IMR-90 (cell line): ENCODE data around the gene WNT6. TPM values are rescaled to one million over a fixed set of nuclear protein-coding genes. Genes with fewer than 3 reads are reported as not detected.

ENCODE experiments used
- ATAC-seq: fragments of 200-7000 bp; cut with Tn5 transposase; 2 replicates; pipeline ENCODE4 v1.9.1; 2020; ENCODE audit warnings: low read depth, mild to moderate bottlenecking, moderate library complexity
- BruUV-seq: library from RNA; stranded (reverse); fragments of 400-500 nt; replicated peaks from 2 replicates; lab custom pipeline; 2021; lab: Mats Ljungman, UMichigan
- CTCF ChIA-PET: fragments of 300-600 bp; formaldehyde crosslinking; extraction: SDS; loops from one replicate; lab custom pipeline; 2021; ENCODE audit warnings: antibody characterized with exemption; lab: Yijun Ruan, JAX
- POLR2A ChIA-PET: fragments of 300-600 bp; sonication (Branson Sonifier 250); formaldehyde crosslinking; loops from one replicate; lab custom pipeline; 2022; ENCODE audit warnings: antibody characterized with exemption; ENCODE audit not compliant: unreplicated experiment; lab: Charles Lee
- DNase-seq: peaks from one replicate; pipeline ENCODE4 v3.0.0; 2013
- H2AFZ ChIP-seq: replicated peaks from 2 replicates; pipeline ENCODE3; 2013; ENCODE audit warnings: low read length, mild to moderate bottlenecking; ENCODE audit not compliant: poor library complexity
- H2AK5ac ChIP-seq: 2 replicates; pipeline ENCODE4 v1.6.1; 2013; ENCODE audit warnings: low read depth, low read length, inconsistent platforms
- H2AK9ac ChIP-seq: replicated peaks from 2 replicates; pipeline ENCODE3; 2013; ENCODE audit warnings: mild to moderate bottlenecking, low read depth, low read length, moderate library complexity; ENCODE audit not compliant: poor library complexity
- H2BK120ac ChIP-seq: 2 replicates; pipeline ENCODE4 v1.6.1; 2013; ENCODE audit warnings: low read depth, low read length, inconsistent platforms
- H2BK15ac ChIP-seq: 3 replicates; pipeline ENCODE4 v1.6.1; 2013; ENCODE audit warnings: low read depth, low read length, inconsistent platforms
- H2BK20ac ChIP-seq: 2 replicates; pipeline ENCODE4 v1.6.1; 2013; ENCODE audit warnings: low read depth, mild to moderate bottlenecking, inconsistent platforms, low read length, moderate library complexity
- H2BK5ac ChIP-seq: 2 replicates; pipeline ENCODE4 v1.6.1; 2013; ENCODE audit warnings: mild to moderate bottlenecking, low read depth, low read length, inconsistent platforms; ENCODE audit not compliant: poor library complexity, severe bottlenecking
- H3K14ac ChIP-seq: replicated peaks from 2 replicates; pipeline ENCODE4 v1.6.1; 2013; ENCODE audit warnings: low read depth, low read length, inconsistent platforms
- H3K18ac ChIP-seq: 2 replicates; pipeline ENCODE4 v1.6.1; 2013; ENCODE audit warnings: low read depth, low read length, control low read depth
- H3K23ac ChIP-seq: 2 replicates; pipeline ENCODE4 v1.6.1; 2013; ENCODE audit warnings: low read depth, low read length, inconsistent platforms
- H3K27ac ChIP-seq: 2 replicates; pipeline ENCODE4 v1.5.1; 2013; ENCODE audit warnings: mild to moderate bottlenecking, control low read depth, low read length; ENCODE audit not compliant: insufficient read depth
- H3K27me3 ChIP-seq: 2 replicates; pipeline ENCODE4 v1.6.1; 2013; ENCODE audit warnings: low read length; ENCODE audit not compliant: control insufficient read depth, insufficient read depth
- H3K36me3 ChIP-seq: 2 replicates; pipeline ENCODE4 v1.6.1; 2013; ENCODE audit warnings: low read length, mixed read lengths; ENCODE audit not compliant: control insufficient read depth, insufficient read depth
- H3K4ac ChIP-seq: 2 replicates; pipeline ENCODE4 v1.6.1; 2013; ENCODE audit warnings: low read depth, low read length, inconsistent platforms
- H3K4me1 ChIP-seq: 2 replicates; pipeline ENCODE4 v1.6.1; 2013; ENCODE audit warnings: low read length, mixed read lengths; ENCODE audit not compliant: control insufficient read depth, insufficient read depth
- H3K4me2 ChIP-seq: 2 replicates; pipeline ENCODE4 v1.6.1; 2013; ENCODE audit warnings: low read depth, mild to moderate bottlenecking, control low read depth, low read length, moderate library complexity
- H3K4me3 ChIP-seq: 2 replicates; pipeline ENCODE4 v1.5.1; 2013; ENCODE audit warnings: low read depth, mild to moderate bottlenecking, control low read depth, low read length, moderate library complexity; ENCODE audit not compliant: insufficient read depth
- H3K56ac ChIP-seq: 2 replicates; pipeline ENCODE4 v1.6.1; 2013; ENCODE audit warnings: low read length, inconsistent platforms; ENCODE audit not compliant: insufficient read depth; ENCODE audit errors: extremely low read depth
- H3K79me1 ChIP-seq, 2 experiments: 2 replicates each; pipeline ENCODE4 v1.6.1; 2013; ENCODE audit warnings: low read length in 2 of 2, inconsistent platforms in 1 of 2, low read depth in 1 of 2
- H3K9ac ChIP-seq: 2 replicates; pipeline ENCODE4 v1.6.1; 2013; ENCODE audit warnings: low read depth, low read length, control low read depth
- H3K9me1 ChIP-seq: 2 replicates; pipeline ENCODE4 v1.6.1; 2013; ENCODE audit warnings: low read length, inconsistent platforms; ENCODE audit not compliant: insufficient read depth
- H3K9me3 ChIP-seq: 2 replicates; pipeline ENCODE4 v1.6.1; 2013; ENCODE audit warnings: low read length; ENCODE audit not compliant: control insufficient read depth, insufficient read depth
- H4K20me1 ChIP-seq: 2 replicates; pipeline ENCODE4 v1.6.1; 2013; ENCODE audit warnings: low read length, inconsistent platforms; ENCODE audit not compliant: insufficient read depth
- H4K5ac ChIP-seq: 2 replicates; pipeline ENCODE4 v1.6.1; 2013; ENCODE audit warnings: mild to moderate bottlenecking, low read depth, low read length, control low read depth
- H4K8ac ChIP-seq, 2 experiments: 2 replicates each; pipeline ENCODE4 v1.6.1; 2013; ENCODE audit warnings: low read depth in 2 of 2, low read length in 2 of 2, control low read depth in 1 of 2, inconsistent platforms in 1 of 2
- H4K91ac ChIP-seq: 2 replicates; pipeline ENCODE4 v1.6.1; 2013; ENCODE audit warnings: low read depth, low read length, inconsistent platforms; ENCODE audit not compliant: insufficient read depth
- RAD21 ChIP-seq: IDR thresholded peaks from 2 replicates; pipeline ENCODE4 v1.6.1; 2012; ENCODE audit warnings: low read length, improper control_type of control experiment
- SMC3 ChIP-seq: fragments of 150-350 bp; IDR thresholded peaks from 2 replicates; pipeline ENCODE4 v1.6.1; 2016; ENCODE audit warnings: low read depth, mild to moderate bottlenecking, antibody characterized with exemption, low read length, moderate library complexity
- WGBS, 2 experiments: methylation state at CpG; one replicate each; pipeline versions ENCODE4 v1.1.5 to v1.1.7; 2013; ENCODE audit warnings: missing lambda C conversion rate in 2 of 2; ENCODE audit not compliant: insufficient read length in 1 of 2; ENCODE audit errors: extremely low coverage in 2 of 2; 5-methylcytosine and 5-hydroxymethylcytosine counted together
- dilution Hi-C: fragments of 300-500 bp; cut with HindIII; formaldehyde crosslinking; loops from one replicate; pipeline ENCODE4 v1.14.3; 2018; ENCODE audit warnings: low sequenced_read_pairs; ENCODE audit not compliant: unreplicated experiment
- in situ Hi-C: fragments of 300-500 bp; cut with MboI; formaldehyde crosslinking; loops from 3 replicates; pipeline ENCODE4 v1.14.3; 2019; ENCODE audit warnings: low sequenced_read_pairs, inconsistent platforms, mixed read lengths
- intact Hi-C: fragments of 100-400 bp; cut with micrococcal nuclease; formaldehyde crosslinking; loops from 2 replicates; pipeline ENCODE4 v1.10.0; 2022
- polyA plus RNA-seq, 3 experiments: library from polyadenylated mRNA; depleted of rRNA; stranded (reverse); fragments of >200 nt; gene quantifications; 2 replicates each; pipeline ENCODE4 v1.2.3, GENCODE V29; 2012; ENCODE audit warnings: low replicate concordance in 1 of 3
- total RNA-seq: library from RNA; depleted of rRNA; stranded (reverse); fragments of >200 nt; gene quantifications from 2 replicates; pipeline ENCODE4 v1.2.3, GENCODE V29; 2012
- TF ChIP-seq, protein P1 (sequence below): fragments of 150-350 bp; IDR thresholded peaks from 2 replicates; pipeline ENCODE4 v1.6.1; 2017; ENCODE audit warnings: mild to moderate bottlenecking, antibody characterized with exemption, low read length, low read depth
- TF ChIP-seq, protein P2 (sequence below): conservative IDR thresholded peaks from 2 replicates; pipeline ENCODE4 v1.5.1; 2012; ENCODE audit warnings: mild to moderate bottlenecking, low read depth, low read length, improper control_type of control experiment

WNT6 gene
- total and polyA plus RNA-seq, 2 of the 4 experiments (the other 2 are of a cell fraction): not detected

DNA sequence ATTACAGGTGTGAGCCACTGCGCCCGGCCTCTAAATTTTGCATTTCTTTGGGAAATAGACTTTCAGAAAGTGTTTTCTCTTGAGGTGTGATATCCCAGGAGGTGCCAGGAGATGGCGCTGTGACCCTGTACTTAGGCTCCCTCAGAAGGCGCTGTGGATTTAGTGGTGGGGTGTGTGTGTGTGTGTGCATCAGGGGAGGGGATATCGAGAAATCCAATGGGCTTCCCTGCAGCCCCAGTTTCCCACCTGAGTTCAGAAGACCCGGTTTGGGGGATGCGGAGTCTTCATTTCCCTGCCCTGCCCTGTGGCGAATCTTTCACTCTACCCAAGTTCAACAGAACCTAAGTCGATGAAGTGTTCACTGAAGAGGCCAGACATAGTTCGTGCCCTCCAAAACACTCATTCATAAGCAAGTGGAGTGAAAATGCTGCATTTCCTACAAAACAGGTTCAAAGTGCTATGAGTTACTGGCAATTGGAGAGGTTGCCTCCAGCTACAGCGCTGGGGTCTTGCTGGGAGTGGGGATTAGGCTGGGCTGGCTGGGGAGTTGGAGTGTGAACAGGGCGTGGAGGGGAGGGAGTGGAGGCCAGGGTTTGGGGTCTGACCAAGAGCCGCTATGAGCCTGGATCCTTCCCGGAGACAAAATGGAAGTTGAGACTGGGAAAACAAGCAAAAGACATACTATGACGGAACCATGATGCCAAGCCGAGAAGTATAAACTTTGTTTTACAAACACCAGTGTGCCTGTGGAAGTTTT, 6.5 kb upstream of the WNT6 start:
- Histone ChIP-seq H2BK15ac (no peak overlapping the region), H4K5ac (no peak overlapping the region), H2AK9ac (no peak overlapping the region), H2BK20ac (no peak overlapping the region), H3K9ac (no peak overlapping the region), H3K27me3 (peaks cover 57% of the 10 kb centered on the region), H2BK5ac (no peak overlapping the region), H2BK120ac (no peak overlapping the region), H3K4me3 (no peak overlapping the region), H3K4me2 (no peak overlapping the region), H3K9me1 (no peaks in the 10 kb centered on the region), H4K8ac (no peak overlapping the region), H2AK5ac (no peak overlapping the region), H3K14ac (no peak overlapping the region), H2AFZ (no peak overlapping the region), H3K9me3 (peaks cover 3% of the 10 kb centered on the region; the same call in 1 of the 2 replicates), H3K36me3 (no peaks in the 10 kb centered on the region), H4K91ac (no peak overlapping the region), H3K4ac (no peak overlapping the region), H3K56ac (no peak overlapping the region), H3K23ac (no peak overlapping the region), H3K18ac (no peak overlapping the region), H3K79me1 (no peaks in the 10 kb centered on the region), H3K4me1 (no peaks in the 10 kb centered on the region), H3K27ac (no peak overlapping the region), H4K20me1 (no peaks in the 10 kb centered on the region; the same call in 1 of the 2 replicates)
- in situ Hi-C loops: no loop called here
- ChIA-PET POLR2A (no interaction called here), CTCF (interaction anchor here (0.5 to 1.3 kb wide), 7 partner anchors 23 to 166 kb away, joined by 3 to 4 read pairs (median 3); no protein-coding TSS in a partner anchor)
- WGBS, 2 experiments: 35% methylated on average over 2 of the region's 16 CpGs; no CpG with 5 or more reads in 1 of the 2 experiments
- dilution Hi-C loops: no loop called here
- TF ChIP-seq, protein P1, sequence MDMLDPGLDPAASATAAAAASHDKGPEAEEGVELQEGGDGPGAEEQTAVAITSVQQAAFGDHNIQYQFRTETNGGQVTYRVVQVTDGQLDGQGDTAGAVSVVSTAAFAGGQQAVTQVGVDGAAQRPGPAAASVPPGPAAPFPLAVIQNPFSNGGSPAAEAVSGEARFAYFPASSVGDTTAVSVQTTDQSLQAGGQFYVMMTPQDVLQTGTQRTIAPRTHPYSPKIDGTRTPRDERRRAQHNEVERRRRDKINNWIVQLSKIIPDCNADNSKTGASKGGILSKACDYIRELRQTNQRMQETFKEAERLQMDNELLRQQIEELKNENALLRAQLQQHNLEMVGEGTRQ: no peak
- TF ChIP-seq, protein P2, sequence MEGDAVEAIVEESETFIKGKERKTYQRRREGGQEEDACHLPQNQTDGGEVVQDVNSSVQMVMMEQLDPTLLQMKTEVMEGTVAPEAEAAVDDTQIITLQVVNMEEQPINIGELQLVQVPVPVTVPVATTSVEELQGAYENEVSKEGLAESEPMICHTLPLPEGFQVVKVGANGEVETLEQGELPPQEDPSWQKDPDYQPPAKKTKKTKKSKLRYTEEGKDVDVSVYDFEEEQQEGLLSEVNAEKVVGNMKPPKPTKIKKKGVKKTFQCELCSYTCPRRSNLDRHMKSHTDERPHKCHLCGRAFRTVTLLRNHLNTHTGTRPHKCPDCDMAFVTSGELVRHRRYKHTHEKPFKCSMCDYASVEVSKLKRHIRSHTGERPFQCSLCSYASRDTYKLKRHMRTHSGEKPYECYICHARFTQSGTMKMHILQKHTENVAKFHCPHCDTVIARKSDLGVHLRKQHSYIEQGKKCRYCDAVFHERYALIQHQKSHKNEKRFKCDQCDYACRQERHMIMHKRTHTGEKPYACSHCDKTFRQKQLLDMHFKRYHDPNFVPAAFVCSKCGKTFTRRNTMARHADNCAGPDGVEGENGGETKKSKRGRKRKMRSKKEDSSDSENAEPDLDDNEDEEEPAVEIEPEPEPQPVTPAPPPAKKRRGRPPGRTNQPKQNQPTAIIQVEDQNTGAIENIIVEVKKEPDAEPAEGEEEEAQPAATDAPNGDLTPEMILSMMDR: peak; percentile 72
- peak; percentile 36; the same call in 1 of the 2 replicates for TF ChIP-seq SMC3
- TF ChIP-seq RAD21: peak; percentile 75
- BruUV-seq: no TSS peak
- DNase-seq (peak; percentile 52), ATAC-seq (peak; percentile 78)
- intact Hi-C loops: loop anchor here (2.0 kb wide), 1 partner anchor 46 kb away; no protein-coding TSS in a partner anchor
